ENCODE measurements around the gene CD99L2.

CD99L2 gene

GRCh38 chrX:150781677-150782076 is 116.8 kb downstream of the CD99L2 start:
- DNase-seq (ENCODE audit: low read depth in 2 of 2): no peak

DNA sequence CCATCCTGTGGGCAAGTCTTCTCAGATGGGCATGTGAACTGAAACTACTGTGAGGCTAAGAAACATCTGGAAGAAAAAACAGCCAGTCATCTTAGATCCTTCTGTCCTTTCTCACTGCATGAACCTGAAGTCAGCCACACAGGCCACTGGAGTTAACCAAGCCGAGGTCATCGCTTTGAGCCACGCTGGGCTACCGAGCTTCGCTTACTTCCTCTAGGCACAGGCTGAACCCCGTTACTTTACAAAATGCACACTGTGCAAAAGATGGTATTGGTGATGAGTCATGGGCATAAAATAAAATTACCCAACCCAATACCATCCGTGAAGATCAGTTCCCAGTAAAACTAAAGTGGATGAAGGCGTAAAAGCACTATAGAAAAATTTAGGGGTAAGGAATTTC is 119.1 kb downstream of the CD99L2 start:
- DNase-seq (ENCODE audit: low read depth in 2 of 2): no peak

DNA sequence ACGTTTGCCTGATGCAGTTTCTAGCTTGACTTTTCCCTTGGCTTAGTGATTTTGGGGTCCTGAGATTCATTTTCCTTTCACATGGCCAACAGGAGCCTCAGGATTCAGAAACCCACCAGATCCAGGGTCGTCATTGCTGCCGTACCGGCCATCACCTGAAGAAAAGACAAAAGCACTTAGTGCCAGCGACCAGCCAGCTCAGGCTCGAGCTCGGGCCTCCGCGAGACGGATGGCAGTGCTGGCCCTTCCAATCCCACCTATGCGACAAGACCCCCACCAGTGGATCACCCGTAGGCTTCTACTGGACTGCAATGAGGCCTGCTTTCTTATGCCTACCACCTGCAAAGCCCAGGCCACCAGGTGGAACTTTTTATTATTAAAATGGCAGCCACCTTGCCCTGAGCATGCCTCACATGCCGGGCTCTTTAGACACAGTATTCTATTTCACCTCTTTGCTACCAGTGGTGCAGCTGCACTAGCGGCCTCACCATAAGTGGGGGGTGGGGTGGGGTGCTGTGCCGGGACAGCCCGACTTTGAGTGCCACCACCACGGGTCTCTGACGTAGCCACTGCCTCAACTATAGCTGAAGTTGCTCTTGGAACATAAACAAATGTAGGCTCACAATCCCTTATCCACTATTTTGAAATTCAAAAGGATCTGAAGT is 121.0 kb downstream of the CD99L2 start:
- no peak for DNase-seq (ENCODE audit: low read depth in 2 of 2)

- no peak for DNase-seq (ENCODE audit: low read depth in 2 of 2)
Observed at GRCh38 chrX:150775569-150776350, 122.7 kb downstream of the CD99L2 start.

DNA sequence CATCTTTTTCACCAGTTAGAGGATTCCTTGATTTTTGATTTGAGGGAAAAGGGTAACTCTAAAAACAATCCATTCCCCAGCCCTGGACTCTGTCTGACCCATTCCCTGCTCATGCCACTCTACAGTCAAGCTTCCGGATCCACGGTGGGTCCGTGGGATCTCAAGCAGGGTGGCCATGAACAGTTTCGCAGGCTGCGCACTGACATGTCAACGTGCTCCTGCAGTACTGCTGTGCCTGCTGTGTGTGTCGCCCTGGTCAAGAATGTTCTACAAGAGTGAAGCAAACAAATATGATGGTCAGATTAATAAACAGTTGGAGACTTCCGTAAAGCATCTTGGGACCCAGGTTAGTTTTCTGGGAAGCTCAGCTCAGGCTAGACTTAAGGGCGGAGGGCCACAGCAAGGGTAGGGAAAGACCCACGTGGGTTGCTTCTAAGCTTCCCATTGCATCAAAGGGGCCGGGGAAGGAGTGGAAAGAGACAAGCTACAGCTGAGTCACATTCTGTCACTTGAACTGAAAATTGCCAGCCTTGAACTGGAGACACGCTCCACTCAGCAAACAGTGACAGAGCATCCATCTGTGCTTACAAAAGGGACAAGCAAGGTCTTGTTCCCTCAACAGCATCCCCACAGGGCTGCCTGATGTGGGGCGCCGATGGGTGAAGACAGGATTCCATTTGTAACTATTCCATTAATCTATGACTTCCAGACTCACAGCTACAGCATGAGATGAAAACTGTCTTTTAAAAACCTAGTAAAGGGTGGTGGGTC is 123.5 kb downstream of the CD99L2 start:
- DNase-seq (ENCODE audit: low read depth in 2 of 2): no peak

DNA sequence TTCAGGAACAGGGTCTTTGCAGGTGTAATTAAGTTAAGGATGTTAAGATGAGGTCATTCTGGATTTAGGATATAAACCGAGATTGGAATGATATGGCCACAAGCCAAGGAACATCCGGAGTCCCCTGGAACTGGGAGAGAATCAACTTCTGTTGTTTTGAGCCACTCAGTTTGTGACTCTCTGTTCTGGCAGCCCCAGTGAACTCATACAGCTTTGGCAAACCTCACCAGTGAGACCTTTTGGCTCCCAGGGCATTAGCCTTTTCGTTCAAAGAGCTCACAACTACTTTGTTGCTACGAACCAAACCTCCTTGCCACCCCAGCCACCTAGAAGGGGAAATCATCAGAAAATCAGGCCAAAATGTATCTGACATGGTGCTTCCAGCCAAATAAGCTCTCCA is 124.8 kb downstream of the CD99L2 start:
- no peak for DNase-seq (ENCODE audit: low read depth in 2 of 2)

GRCh38 chrX:150773117-150773516 is 125.4 kb downstream of the CD99L2 start:
- no peak for DNase-seq (ENCODE audit: low read depth in 2 of 2)

GRCh38 chrX:150772150-150772970 is 126.1 kb downstream of the CD99L2 start:
- DNase-seq (ENCODE audit: low read depth in 2 of 2): no peak

DNA sequence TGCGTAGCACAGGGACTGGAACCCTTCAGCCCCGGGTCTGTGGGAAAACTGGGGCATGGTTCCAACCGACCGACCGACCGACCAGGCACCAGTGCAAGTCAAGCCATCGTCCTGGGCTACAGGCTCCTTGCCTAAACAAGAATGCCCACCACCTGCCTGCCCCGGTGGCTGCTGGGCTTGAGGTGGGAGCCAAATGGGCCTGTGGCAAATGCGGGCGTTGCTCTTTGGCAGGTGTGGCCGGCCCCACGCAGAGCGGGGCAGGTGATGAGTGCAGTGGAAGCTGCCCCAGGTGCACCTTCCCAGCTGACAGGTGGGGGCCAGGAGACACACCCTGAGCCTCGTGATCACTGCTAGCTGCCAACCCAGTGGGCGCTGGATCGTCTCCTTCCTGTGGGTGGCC is 127.4 kb downstream of the CD99L2 start:
- DNase-seq (ENCODE audit: low read depth in 2 of 2): no peak

- no peak for DNase-seq (ENCODE audit: low read depth in 2 of 2)
Observed at GRCh38 chrX:150770623-150771022, 127.8 kb downstream of the CD99L2 start.

- no peak for DNase-seq (ENCODE audit: low read depth in 2 of 2)
Observed at GRCh38 chrX:150769408-150769807, 129.1 kb downstream of the CD99L2 start.

DNA sequence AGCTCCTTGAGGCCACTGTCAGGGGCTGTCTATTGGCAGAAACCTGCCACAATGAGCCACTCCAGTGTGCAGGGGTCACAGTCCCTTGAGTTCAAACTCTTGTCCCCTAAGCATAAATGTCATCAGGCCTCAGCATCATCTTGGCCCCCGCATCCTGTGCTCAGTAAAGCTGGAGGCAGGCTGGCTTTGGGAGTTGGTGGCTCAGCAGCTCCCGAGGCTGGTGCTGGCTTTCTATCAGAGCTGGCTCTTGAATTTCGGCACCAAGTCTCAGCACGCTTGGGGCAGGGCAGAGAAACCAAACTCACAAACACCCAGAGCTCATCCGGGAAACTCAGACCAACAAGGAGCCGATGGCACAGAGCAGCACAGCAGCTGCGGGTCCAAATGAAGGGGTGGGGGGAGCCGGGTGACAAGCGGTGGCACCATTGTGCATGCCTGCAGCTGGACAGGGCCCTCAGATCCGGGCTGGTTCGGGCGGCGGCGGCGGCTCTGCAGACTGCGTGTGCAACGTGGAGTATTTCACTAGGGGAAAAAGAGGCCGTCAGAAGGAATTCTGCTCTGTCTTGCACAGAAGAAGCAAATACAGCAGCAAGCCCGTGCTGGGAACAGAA is 129.8 kb downstream of the CD99L2 start:
- DNase-seq (ENCODE audit: low read depth in 2 of 2): no peak

DNA sequence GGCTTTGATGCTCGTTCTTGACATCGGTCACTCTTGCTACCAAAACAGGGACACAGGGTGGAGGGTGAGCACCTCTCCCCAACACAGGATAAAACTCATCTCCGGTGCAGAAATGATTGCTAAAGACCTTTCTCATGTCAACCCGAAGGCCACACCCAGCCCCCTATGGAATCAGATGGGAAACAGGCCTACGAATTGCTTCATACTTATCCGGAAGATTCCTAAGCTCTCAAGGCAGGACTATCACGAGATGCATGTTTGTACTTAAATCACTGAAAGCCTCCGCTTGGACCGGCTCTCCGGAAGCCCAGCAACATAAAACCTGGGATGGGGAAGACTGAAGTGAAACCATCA is 130.4 kb downstream of the CD99L2 start:
- DNase-seq (ENCODE audit: low read depth in 2 of 2): no peak

GRCh38 chrX:150767475-150768131 is 130.9 kb downstream of the CD99L2 start:
- DNase-seq (ENCODE audit: low read depth in 2 of 2): peak; percentile 64 to 72

- DNase-seq (ENCODE audit: low read depth in 2 of 2): no peak
Observed at GRCh38 chrX:150767045-150767395, 131.4 kb downstream of the CD99L2 start.

- DNase-seq (ENCODE audit: low read depth in 2 of 2): no peak
Observed at GRCh38 chrX:150766351-150767044, 132.0 kb downstream of the CD99L2 start.

DNA sequence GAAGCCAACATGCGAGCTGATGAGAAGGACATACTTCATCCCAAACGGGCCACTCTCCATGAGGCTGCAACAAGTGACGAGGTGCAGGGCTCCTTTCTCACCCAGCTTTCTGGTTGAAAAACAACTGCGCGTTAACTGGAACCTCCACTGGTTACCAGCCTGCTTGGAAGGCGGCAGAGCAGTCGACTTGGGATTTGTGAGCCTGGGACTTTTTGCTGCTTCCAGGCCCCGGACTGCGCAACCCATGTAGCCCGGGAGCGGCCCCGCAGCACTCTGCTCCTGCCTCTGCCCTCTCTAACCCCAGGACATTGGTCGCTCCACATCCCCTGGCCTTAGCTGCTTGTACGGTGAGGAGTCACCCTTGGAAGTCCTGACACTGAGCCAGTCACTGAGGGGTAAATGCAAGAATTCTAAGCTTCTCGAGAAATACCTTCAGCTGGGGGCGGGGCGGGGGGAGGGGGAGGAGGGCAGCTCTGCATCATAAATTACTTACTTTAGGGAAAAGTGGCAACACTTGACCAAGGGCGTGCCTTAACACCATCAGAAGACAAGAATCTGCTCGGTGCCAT is 132.6 kb downstream of the CD99L2 start:
- DNase-seq (ENCODE audit: low read depth in 2 of 2): no peak

- DNase-seq (ENCODE audit: low read depth in 2 of 2): no peak
Observed at GRCh38 chrX:150765237-150765636, 133.2 kb downstream of the CD99L2 start.

GRCh38 chrX:150763810-150764209 is 134.7 kb downstream of the CD99L2 start:
- no peak for DNase-seq (ENCODE audit: low read depth in 2 of 2)

GRCh38 chrX:150763303-150763797 is 135.1 kb downstream of the CD99L2 start:
- DNase-seq (ENCODE audit: low read depth in 2 of 2): no peak

All from fibroblast of skin of left biceps (primary cell).